ENCODE data around the gene BBLN. TPM values are rescaled to one million over a fixed set of nuclear protein-coding genes. Genes with fewer than 3 reads are reported as not detected.

Gene BBLN
- total RNA-seq, 1 experiment from 2014 or later, result 74.9 TPM

- H3K14ac ChIP-seq (ENCODE audit: insufficient read depth, low read length), result peak within 1 kb of the TSS; percentile 65
- H3K27ac ChIP-seq (ENCODE audit: insufficient read length, low read depth, low read length), result no peak within 1 kb of the TSS
- no CpG with 5 or more reads among the region's 71 CpGs for WGBS (ENCODE audit: extremely low coverage, insufficient read length, low lambda C conversion rate)
- no peaks in the 10 kb centered on the region for H3K4me1 ChIP-seq (ENCODE audit: insufficient read depth, low read length)
- no peak within 1 kb of the TSS for H2BK20ac ChIP-seq (ENCODE audit: low read depth, low read length, poor library complexity, severe bottlenecking)
- H2BK12ac ChIP-seq (ENCODE audit: insufficient read length, low read depth, low read length), result no peak within 1 kb of the TSS
- no peak within 1 kb of the TSS for H2AK5ac ChIP-seq (ENCODE audit: insufficient read length, low read length)
- no peak within 1 kb of the TSS for H2BK5ac ChIP-seq (ENCODE audit: insufficient read length, low read length)
- DNase-seq, result peak; percentile 75
- H3K23me2 ChIP-seq (ENCODE audit: insufficient read length, low read depth, low read length, poor library complexity, severe bottlenecking), result peaks cover 11% of the 10 kb centered on the region
- H2AFZ ChIP-seq (ENCODE audit: low read length), result no peak within 1 kb of the TSS
- no peak within 1 kb of the TSS for H4K91ac ChIP-seq (ENCODE audit: insufficient read length, low read depth, low read length)
- H3K79me1 ChIP-seq (ENCODE audit: insufficient read depth, low read depth, low read length, poor library complexity, severe bottlenecking), result no peaks in the 10 kb centered on the region
- Mint-ChIP-seq H3K9me3 (no peaks in the 10 kb centered on the region), H3K27ac (peak within 1 kb of the TSS in 2 of 3 experiments; percentile 65 to 85; a peak in 4 of 7 replicates), H3K36me3 (ENCODE audit: insufficient read depth in 1 of 3, low read depth in 3 of 3) (peaks cover 11 to 30% (median 23%) of the 10 kb centered on the region in 3 experiments; a peak in 6 of 7 replicates), H3K27me3 (ENCODE audit: low read depth) (no peaks in the 10 kb centered on the region), H3K4me1 (peaks cover 9 to 14% of the 10 kb centered on the region in 2 experiments), H3K4me3 (peak within 1 kb of the TSS; percentile 84 to 97)
- TF ChIP-seq CTCF (conservative IDR thresholded peaks at IDR 0.05), result peak; percentile 85
- H3K9me3 ChIP-seq (ENCODE audit: control insufficient read depth, low read depth, low read length), result no peaks in the 10 kb centered on the region
- H3K4ac ChIP-seq (ENCODE audit: low read depth, low read length), result no peak within 1 kb of the TSS
- H4K20me1 ChIP-seq (ENCODE audit: control insufficient read depth, insufficient read depth, insufficient read length), result no peaks in the 10 kb centered on the region
- H4K5ac ChIP-seq (ENCODE audit: insufficient read length, low read depth, low read length), result no peak within 1 kb of the TSS
- no peak within 1 kb of the TSS for H3K56ac ChIP-seq (ENCODE audit: insufficient read length, low read depth, low read length)
- H3K4me2 ChIP-seq (ENCODE audit: insufficient read depth, insufficient read length, low read length), result peak within 1 kb of the TSS; percentile 89
- no peak within 1 kb of the TSS for H4K8ac ChIP-seq (replicated peaks; ENCODE audit: insufficient read length, low read depth, low read length)
- H3T11ph ChIP-seq (ENCODE audit: low read length), result no peak within 1 kb of the TSS
- no peak within 1 kb of the TSS for H2BK120ac ChIP-seq (ENCODE audit: low read depth, low read length, poor library complexity, severe bottlenecking)
- no peaks in the 10 kb centered on the region for H3K79me2 ChIP-seq (ENCODE audit: insufficient read depth, low read length)
- H3K27me3 ChIP-seq (ENCODE audit: insufficient read depth, low read length), result no peaks in the 10 kb centered on the region
- H2BK15ac ChIP-seq (ENCODE audit: low read depth, low read length), result no peak within 1 kb of the TSS
- H3K9ac ChIP-seq (ENCODE audit: extremely low read depth, insufficient read length, low read length), result peak within 1 kb of the TSS; percentile 61
- H3K23ac ChIP-seq (ENCODE audit: insufficient read length, low read depth, low read length), result no peak within 1 kb of the TSS
- H3K18ac ChIP-seq (ENCODE audit: insufficient read length, low read depth, low read length), result peak within 1 kb of the TSS; percentile 74
Measured at GRCh38 chr9:128191406-128192046, 31.5 kb downstream of the BBLN start, which contains the start of gene CIZ1. CIZ1 (minus strand) TSS chr9:128191572; CDS start chr9:128190857, 715 bp downstream.
